AG04449 (cell line): ENCODE measurements around the gene CYP26B1.

Source experiments
- CTCF ChIA-PET: fragments of 350-600 bp; formaldehyde crosslinking; extraction: SDS; loops from one replicate; lab custom pipeline; 2021; ENCODE audit warnings: antibody characterized with exemption; lab: Yijun Ruan, JAX
- POLR2A ChIA-PET: fragments of 400-600, 350-600 bp; formaldehyde crosslinking; extraction: SDS; loops from one replicate; lab custom pipeline; 2020; ENCODE audit warnings: antibody characterized with exemption, inconsistent platforms; lab: Yijun Ruan, JAX
- DNase-seq: peaks from one replicate; pipeline ENCODE4 v3.0.0-alpha.2; 2010; ENCODE audit warnings: low read depth, low spot score
- H3K4me3 ChIP-seq: 2 replicates; pipeline ENCODE4 v1.5.1; 2011; ENCODE audit warnings: low read depth, mild to moderate bottlenecking, control low read depth, low read length
- CTCF ChIP-seq: IDR thresholded peaks from one replicate; pipeline ENCODE4 v1.5.1; 2011; ENCODE audit warnings: mild to moderate bottlenecking, moderate library complexity, low read length, control low read depth, inconsistent platforms; ENCODE audit not compliant: insufficient read depth; ENCODE audit errors: missing control alignments

Gene CYP26B1

DNA sequence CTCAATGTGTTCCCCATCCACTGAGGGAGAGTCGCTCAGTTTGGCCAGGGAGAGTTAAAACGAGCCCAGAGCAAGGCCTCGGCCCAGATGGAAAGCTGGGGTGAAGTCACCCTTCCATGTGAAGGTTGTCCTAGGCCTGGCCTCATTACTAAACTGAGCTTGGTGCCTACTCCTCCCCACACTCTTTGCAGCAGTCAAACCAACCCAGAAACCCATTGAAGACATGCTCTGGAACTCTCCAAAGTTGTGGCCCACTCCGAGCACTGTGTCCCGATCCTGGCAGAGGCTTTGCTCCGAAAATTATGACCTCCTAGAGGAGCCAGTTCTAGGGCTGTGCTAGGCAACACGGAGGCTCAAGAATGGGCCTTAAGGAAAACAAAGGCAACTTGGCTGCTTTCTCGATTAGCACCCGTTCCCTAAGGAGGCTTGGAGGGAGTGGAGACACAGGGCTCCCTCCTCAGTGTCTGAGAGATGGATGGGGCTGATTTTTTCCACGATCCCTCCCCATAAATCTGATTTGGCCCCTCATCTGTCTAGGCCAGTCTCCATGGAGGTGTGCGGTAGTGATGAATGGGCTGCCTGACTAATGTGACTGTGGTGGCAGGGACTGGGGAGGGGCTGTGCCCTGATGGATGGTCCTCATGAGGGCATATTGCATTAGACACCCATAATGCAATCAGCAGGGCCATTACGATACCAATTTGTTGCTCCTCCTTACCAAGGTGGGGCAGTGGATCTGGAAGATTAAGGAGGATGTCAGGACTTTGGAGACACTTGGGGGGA lies 11.7 kb upstream of the CYP26B1 start:
- no peak for DNase-seq
- POLR2A ChIA-PET, result no interaction called here
- no peak overlapping the region for H3K4me3 ChIP-seq
- TF ChIP-seq CTCF, result no peak
- CTCF ChIA-PET, result interaction anchor here (1.3 to 6.0 kb wide), 4 partner anchors 8 to 420 kb away, joined by 5 to 52 read pairs (median 6); no protein-coding TSS in a partner anchor

DNA sequence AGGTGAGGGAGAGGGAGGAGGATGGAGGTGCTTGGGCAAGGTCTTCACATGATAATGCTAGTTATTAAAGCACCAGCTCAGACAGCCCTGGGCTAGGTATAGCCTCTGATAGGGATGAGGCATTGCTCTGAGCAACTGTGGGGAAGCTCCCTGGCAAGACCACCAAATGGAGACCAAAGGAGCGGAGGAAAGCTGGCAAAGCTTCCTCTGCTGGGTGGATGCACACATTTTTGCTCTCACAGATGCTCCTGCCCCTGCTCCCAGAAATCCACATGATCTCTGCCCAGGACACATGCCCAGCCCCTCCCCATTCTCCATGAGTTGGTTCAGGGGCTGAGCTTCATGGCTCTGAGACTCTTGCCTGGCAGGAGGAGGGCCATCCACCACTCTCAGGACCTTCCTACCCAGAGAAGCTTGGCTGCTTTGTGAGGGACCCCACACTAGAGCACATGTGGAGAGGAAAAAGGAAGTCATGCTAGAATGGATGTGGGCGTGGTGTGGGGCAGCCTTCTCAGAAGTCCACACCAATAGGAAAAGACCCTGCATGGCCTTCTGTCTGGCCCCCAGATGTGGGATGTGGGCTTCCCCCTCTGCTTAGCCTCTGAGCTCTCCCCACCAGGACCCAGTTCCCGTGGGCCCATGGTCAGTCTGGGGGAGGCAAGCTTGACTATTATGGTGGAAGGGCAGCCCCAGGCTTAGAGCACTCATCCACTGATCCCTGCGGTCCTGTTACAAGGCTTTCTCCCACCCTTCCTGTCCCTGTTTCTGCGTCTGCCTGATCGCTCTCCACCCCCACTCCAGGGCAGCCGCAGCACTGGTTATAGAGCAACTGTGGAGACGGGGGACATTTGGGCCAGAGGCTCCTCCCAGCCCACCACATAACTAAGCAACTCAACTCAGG lies 10.5 kb upstream of the CYP26B1 start:
- CTCF ChIA-PET, result interaction anchor here (0.8 to 10.9 kb wide), 6 partner anchors 8 to 425 kb away, joined by 3 to 322 read pairs (median 6); no protein-coding TSS in a partner anchor
- H3K4me3 ChIP-seq, result no peak overlapping the region
- POLR2A ChIA-PET, result no interaction called here
- no peak for DNase-seq
- TF ChIP-seq CTCF, result no peak

DNA sequence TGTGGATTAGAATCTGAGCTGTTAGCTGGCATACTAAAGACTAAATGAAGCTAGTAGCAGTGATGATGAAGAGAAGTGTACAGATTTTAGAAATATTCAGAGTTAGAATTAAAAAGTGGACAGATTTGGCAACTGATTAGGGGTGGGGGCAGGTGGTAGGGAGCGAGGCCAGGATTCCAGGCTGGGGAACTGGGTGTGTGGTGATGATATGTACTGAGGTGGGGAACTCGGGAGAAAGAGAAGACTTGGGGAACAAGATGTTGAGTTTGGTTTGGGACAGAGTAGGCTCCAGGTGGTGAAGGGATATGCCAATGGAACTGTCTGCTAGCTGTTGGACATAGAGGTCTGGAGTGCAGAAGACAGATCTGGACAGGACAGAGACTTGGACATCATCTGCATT lies 9.2 kb upstream of the CYP26B1 start:
- no peak overlapping the region for H3K4me3 ChIP-seq
- no peak for TF ChIP-seq CTCF
- no peak for DNase-seq
- POLR2A ChIA-PET, result no interaction called here
- CTCF ChIA-PET, result interaction anchor here (1.1 to 10.9 kb wide), 5 partner anchors 41 to 609 kb away, joined by 3 to 322 read pairs (median 4); no protein-coding TSS in a partner anchor

DNA sequence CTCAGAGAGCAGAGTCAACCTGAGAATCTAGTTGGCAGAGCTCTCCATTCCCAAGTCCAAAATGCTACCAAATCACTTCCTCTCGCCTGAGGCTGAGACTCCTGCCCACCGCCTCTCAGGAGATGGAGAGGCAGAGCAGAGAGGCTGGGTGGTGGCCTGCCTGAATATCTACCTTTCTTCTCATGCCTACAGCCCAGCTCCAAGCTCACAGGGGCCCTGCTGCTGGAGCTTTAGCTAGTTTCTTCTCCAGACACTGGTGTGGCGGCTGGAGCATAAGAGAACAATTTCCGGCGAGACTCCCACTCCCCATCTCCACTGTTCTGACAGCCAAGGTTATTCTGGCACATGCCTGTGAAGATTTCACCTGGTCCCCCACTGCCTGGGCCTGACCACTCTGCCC lies 8.1 kb upstream of the CYP26B1 start:
- no peak for DNase-seq
- no peak for TF ChIP-seq CTCF
- no peak overlapping the region for H3K4me3 ChIP-seq
- POLR2A ChIA-PET, result no interaction called here
- CTCF ChIA-PET, result interaction anchor here (1.1 to 10.9 kb wide), 6 partner anchors 9 to 608 kb away, joined by 3 to 322 read pairs (median 6); no protein-coding TSS in a partner anchor

DNA sequence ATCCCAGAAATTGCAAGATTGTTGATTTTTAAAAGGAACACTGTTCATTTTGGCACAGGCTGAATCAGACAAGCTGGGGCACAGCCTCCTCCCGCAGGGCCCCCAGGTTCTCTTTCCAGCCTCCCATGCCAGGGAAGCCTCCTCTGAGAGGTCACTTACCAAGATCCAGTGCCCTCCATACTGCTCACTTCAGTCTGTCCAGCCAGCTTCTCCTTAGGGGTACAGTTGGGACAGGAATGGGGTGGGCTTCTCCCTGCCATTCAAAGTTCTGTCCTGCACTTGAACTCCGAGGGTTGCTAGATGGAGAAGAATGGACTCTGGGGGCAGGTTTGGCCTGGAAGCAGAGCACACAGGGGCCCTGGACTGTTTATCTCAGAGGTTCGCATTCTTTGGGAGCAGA lies 7.5 kb upstream of the CYP26B1 start:
- no peak overlapping the region for H3K4me3 ChIP-seq
- CTCF ChIA-PET, result interaction anchor here (1.2 to 10.9 kb wide), 5 partner anchors 10 to 591 kb away, joined by 3 to 322 read pairs (median 7); no protein-coding TSS in a partner anchor
- no peak for DNase-seq
- no peak for TF ChIP-seq CTCF
- POLR2A ChIA-PET, result no interaction called here
